ENCODE results near the gene ERG. TPM values are rescaled to one million over a fixed set of nuclear protein-coding genes. Genes with fewer than 3 reads are reported as not detected.

Gene ERG
- total RNA-seq, 1 donor from 2014 or later: 28.5 TPM

- intact Hi-C loops (cut with DNase I): no loop called here
Measured at GRCh38 chr21:38342739-38343138, 155.5 kb downstream of the ERG start.

GRCh38 chr21:38341546-38342012, 156.7 kb downstream of the ERG start:
- intact Hi-C loops (cut with DNase I): loop anchor here (1.0 to 2.0 kb wide), 4 partner anchors 8 to 100 kb away; no protein-coding TSS in a partner anchor
- no peaks in the 10 kb centered on the region for H3K9me3 ChIP-seq
- H3K4me1 ChIP-seq: peaks cover 11 to 40% of the 10 kb centered on the region in 2 donors
- peak; percentile 82 to 95 for DNase-seq (ENCODE audit: low spot score in 2 of 2)
- no peak overlapping the region for H3K4me3 ChIP-seq
- peak overlapping the region; percentile 85 to 90 for H3K27ac ChIP-seq
- no peaks in the 10 kb centered on the region for H3K27me3 ChIP-seq
- TF ChIP-seq CTCF (IDR thresholded peaks at IDR 0.05): peak; percentile 34 to 65 (median 48)
- H3K36me3 ChIP-seq: no peaks in the 10 kb centered on the region

More at GRCh38 chr21:38342739-38343138, 155.5 kb downstream of the ERG start:
- TF ChIP-seq CTCF (IDR thresholded peaks at IDR 0.05): no peak
- Histone ChIP-seq H3K27me3 (no peaks in the 10 kb centered on the region), H3K4me1 (peaks cover 11 to 40% of the 10 kb centered on the region in 2 donors), H3K4me3 (no peak overlapping the region), H3K27ac (peak overlapping the region; percentile 85 to 90), H3K36me3 (no peaks in the 10 kb centered on the region), H3K9me3 (no peaks in the 10 kb centered on the region)
- no peak for DNase-seq (ENCODE audit: low spot score in 2 of 2)

- H3K9me3 ChIP-seq: no peaks in the 10 kb centered on the region
- TF ChIP-seq CTCF (IDR thresholded peaks at IDR 0.05): no peak
- no peak overlapping the region for H3K4me3 ChIP-seq
- peak overlapping the region; percentile 85 to 90 for H3K27ac ChIP-seq
- peak in 1 of 2 donors; percentile 45 for DNase-seq (ENCODE audit: low spot score in 2 of 2)
- H3K27me3 ChIP-seq: no peaks in the 10 kb centered on the region
- H3K36me3 ChIP-seq: no peaks in the 10 kb centered on the region
- peaks cover 11 to 40% of the 10 kb centered on the region in 2 donors for H3K4me1 ChIP-seq
- intact Hi-C loops (cut with DNase I): loop anchor here (2.0 kb wide), 2 partner anchors 29 to 37 kb away; no protein-coding TSS in a partner anchor
Measured at GRCh38 chr21:38340131-38340530, 158.1 kb downstream of the ERG start.

GRCh38 chr21:38337793-38338192, 160.5 kb downstream of the ERG start:
- no peaks in the 10 kb centered on the region for H3K9me3 ChIP-seq
- no peaks in the 10 kb centered on the region for H3K27me3 ChIP-seq
- DNase-seq (ENCODE audit: low spot score in 2 of 2): peak in 1 of 2 donors; percentile 24
- H3K4me3 ChIP-seq: no peak overlapping the region
- H3K27ac ChIP-seq: no peak overlapping the region
- H3K4me1 ChIP-seq: peaks cover 6 to 26% of the 10 kb centered on the region in 2 donors
- H3K36me3 ChIP-seq: no peaks in the 10 kb centered on the region
- no peak for TF ChIP-seq CTCF (IDR thresholded peaks at IDR 0.05)
- intact Hi-C loops (cut with DNase I): no loop called here

- no peak overlapping the region for H3K27ac ChIP-seq
- no peak for TF ChIP-seq CTCF (IDR thresholded peaks at IDR 0.05)
- intact Hi-C loops (cut with DNase I): no loop called here
- no peaks in the 10 kb centered on the region for H3K36me3 ChIP-seq
- DNase-seq (ENCODE audit: low spot score in 2 of 2): peak in 1 of 2 donors; percentile 53
- H3K27me3 ChIP-seq: no peaks in the 10 kb centered on the region
- peaks cover 0 to 1% of the 10 kb centered on the region in 2 donors for H3K4me1 ChIP-seq
- no peak overlapping the region for H3K4me3 ChIP-seq
- H3K9me3 ChIP-seq: no peaks in the 10 kb centered on the region
Measured at GRCh38 chr21:38334866-38335265, 163.4 kb downstream of the ERG start.

Measured in ascending aorta (tissue), 2 donors.